NT2/D1 (cell line): ENCODE data around the gene LAYN.

Source experiments
- SUZ12 ChIP-seq: IDR thresholded peaks from 2 replicates; pipeline ENCODE4 v1.6.1; 2011; ENCODE audit not compliant: insufficient read length, insufficient read depth; ENCODE audit errors: extremely low read depth
- YY1 ChIP-seq: IDR thresholded peaks from 2 replicates; pipeline ENCODE4 v1.6.1; 2011; ENCODE audit not compliant: insufficient read length, insufficient read depth
- ZNF274 ChIP-seq: IDR thresholded peaks from 2 replicates; pipeline ENCODE4 v1.6.1; 2011; ENCODE audit warnings: mild to moderate bottlenecking, low read depth, low read length

DNA sequence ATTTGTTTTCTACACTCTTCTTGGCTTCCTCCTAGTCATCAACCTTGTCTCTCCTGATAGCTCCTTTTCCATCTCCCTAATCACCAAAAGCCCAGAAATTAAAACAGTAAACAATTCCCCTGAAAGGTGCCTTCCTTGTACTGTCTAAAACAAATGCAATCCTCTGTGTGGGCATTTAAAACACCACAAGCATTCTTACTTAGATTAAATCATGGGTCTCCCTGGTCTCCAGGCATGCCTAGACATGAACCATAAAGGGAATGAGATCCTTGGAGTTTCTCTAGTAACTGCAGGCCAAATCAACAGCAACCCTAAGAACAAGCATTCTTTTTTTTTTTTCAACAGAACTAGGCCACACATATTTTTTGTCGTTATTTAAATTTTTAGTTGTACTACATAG lies 30.2 kb upstream of the LAYN start:
- TF ChIP-seq ZNF274 (no peak), YY1 (no peak), SUZ12 (no peak)
